Muscle of leg (tissue), 11 donors: ENCODE results near the gene SYT2. TPM values are rescaled to one million over a fixed set of nuclear protein-coding genes. Genes with fewer than 3 reads are reported as not detected.

Experiments
- DNase-seq: peaks from one replicate; pipeline ENCODE4 v3.0.0; 2013
- H3K27ac ChIP-seq: one replicate; pipeline ENCODE4 v1.5.1; 2013; ENCODE audit warnings: mild to moderate bottlenecking, low read length, control low read depth
- H3K27me3 ChIP-seq: one replicate; pipeline ENCODE4 v1.6.1; 2013; ENCODE audit warnings: low read length; ENCODE audit not compliant: control insufficient read depth, insufficient read depth
- H3K36me3 ChIP-seq: one replicate; pipeline ENCODE4 v1.6.1; 2013; ENCODE audit warnings: low read length; ENCODE audit not compliant: control insufficient read depth, insufficient read depth
- H3K4me1 ChIP-seq: one replicate; pipeline ENCODE4 v1.6.1; 2013; ENCODE audit warnings: low read length; ENCODE audit not compliant: control insufficient read depth, insufficient read depth
- H3K4me3 ChIP-seq: one replicate; pipeline ENCODE4 v1.5.1; 2013; ENCODE audit warnings: low read length, control low read depth
- H3K9me3 ChIP-seq: replicated peaks from 2 replicates; pipeline ENCODE4 v1.6.1; 2013; ENCODE audit warnings: low read depth, low read length; ENCODE audit not compliant: control insufficient read depth
- WGBS: methylation state at CpG from one replicate; pipeline ENCODE4 v1.1.5; 2013; ENCODE audit warnings: missing lambda C conversion rate; ENCODE audit not compliant: insufficient coverage; 5-methylcytosine and 5-hydroxymethylcytosine counted together
- polyA plus RNA-seq, 8 donors: library from polyadenylated mRNA; unstranded; fragments of 120-200 nt; gene quantifications; one replicate each; pipeline versions ENCODE4 v1.2.1 to v1.2.3, GENCODE V29; 2013; ENCODE audit warnings: inconsistent platforms in 1 of 8, low replicate concordance in 1 of 8; ENCODE audit not compliant: insufficient read length in 8 of 8, insufficient read depth in 1 of 8
- total RNA-seq: library from RNA; stranded (reverse); fragments of 120-200 nt; gene quantifications from one replicate; pipeline ENCODE4 v1.2.4, GENCODE V29; 2013

The SYT2 gene
- total and polyA plus RNA-seq, 9 donors: 0.04 to 0.63 (median 0.33) TPM

- H3K9me3 ChIP-seq: no peaks in the 10 kb centered on the region
- peaks cover 33% of the 10 kb centered on the region for H3K36me3 ChIP-seq
- no peak overlapping the region for H3K27ac ChIP-seq
- no peak overlapping the region for H3K4me3 ChIP-seq
- 80% methylated on average over 3 of the region's 3 CpGs for WGBS
- DNase-seq: no peak
- peaks cover 25% of the 10 kb centered on the region for H3K4me1 ChIP-seq
- peaks cover 2% of the 10 kb centered on the region for H3K27me3 ChIP-seq
Observed at GRCh38 chr1:202597090-202597761, 113.0 kb downstream of the SYT2 start.

GRCh38 chr1:202596638-202597037 lies 113.6 kb downstream of the SYT2 start:
- Histone ChIP-seq H3K36me3 (peaks cover 35% of the 10 kb centered on the region), H3K4me1 (peaks cover 30% of the 10 kb centered on the region), H3K4me3 (no peak overlapping the region), H3K27me3 (peaks cover 2% of the 10 kb centered on the region), H3K27ac (no peak overlapping the region), H3K9me3 (no peaks in the 10 kb centered on the region)
- no peak for DNase-seq
- WGBS: 100% methylated on average over 11 of the region's 13 CpGs

- Histone ChIP-seq H3K27me3 (peaks cover 2% of the 10 kb centered on the region), H3K27ac (peak overlapping the region; percentile 47), H3K4me1 (peaks cover 51% of the 10 kb centered on the region), H3K9me3 (no peaks in the 10 kb centered on the region), H3K36me3 (peaks cover 27% of the 10 kb centered on the region), H3K4me3 (no peak overlapping the region)
- WGBS: 65% methylated on average over 4 of the region's 4 CpGs
- DNase-seq: peak; percentile 34
Observed at GRCh38 chr1:202593845-202594244, 116.4 kb downstream of the SYT2 start.

GRCh38 chr1:202592146-202592545 lies 118.1 kb downstream of the SYT2 start:
- no peak for DNase-seq
- peaks cover 67% of the 10 kb centered on the region for H3K4me1 ChIP-seq
- H3K4me3 ChIP-seq: no peak overlapping the region
- 86% methylated on average over 4 of the region's 7 CpGs for WGBS
- peaks cover 27% of the 10 kb centered on the region for H3K36me3 ChIP-seq
- no peak overlapping the region for H3K27ac ChIP-seq
- peaks cover 2% of the 10 kb centered on the region for H3K27me3 ChIP-seq
- no peaks in the 10 kb centered on the region for H3K9me3 ChIP-seq

- Histone ChIP-seq H3K27me3 (peaks cover under 1% of the 10 kb centered on the region), H3K36me3 (peaks cover 22% of the 10 kb centered on the region), H3K9me3 (no peaks in the 10 kb centered on the region), H3K4me1 (peaks cover 73% of the 10 kb centered on the region), H3K4me3 (no peak overlapping the region), H3K27ac (no peak overlapping the region)
- DNase-seq: no peak
- WGBS: 100% methylated on average over 2 of the region's 7 CpGs
Observed at GRCh38 chr1:202591515-202591914, 118.7 kb downstream of the SYT2 start.

GRCh38 chr1:202590975-202591411 lies 119.3 kb downstream of the SYT2 start:
- H3K9me3 ChIP-seq: no peaks in the 10 kb centered on the region
- no peaks in the 10 kb centered on the region for H3K27me3 ChIP-seq
- 75% methylated on average over 2 of the region's 5 CpGs for WGBS
- H3K4me3 ChIP-seq: no peak overlapping the region
- H3K4me1 ChIP-seq: peaks cover 78% of the 10 kb centered on the region
- peak overlapping the region; percentile 3 for H3K27ac ChIP-seq
- H3K36me3 ChIP-seq: peaks cover 22% of the 10 kb centered on the region
- no peak for DNase-seq

GRCh38 chr1:202590126-202590525 lies 120.1 kb downstream of the SYT2 start:
- 92% methylated on average over 3 of the region's 4 CpGs for WGBS
- no peak overlapping the region for H3K4me3 ChIP-seq
- peak overlapping the region; percentile 92 for H3K27ac ChIP-seq
- H3K36me3 ChIP-seq: peaks cover 15% of the 10 kb centered on the region
- H3K4me1 ChIP-seq: peaks cover 81% of the 10 kb centered on the region
- no peaks in the 10 kb centered on the region for H3K9me3 ChIP-seq
- H3K27me3 ChIP-seq: no peaks in the 10 kb centered on the region
- no peak for DNase-seq

- Histone ChIP-seq H3K27ac (peak overlapping the region; percentile 92), H3K27me3 (no peaks in the 10 kb centered on the region), H3K4me3 (no peak overlapping the region), H3K4me1 (peaks cover 80% of the 10 kb centered on the region), H3K9me3 (no peaks in the 10 kb centered on the region), H3K36me3 (peaks cover 20% of the 10 kb centered on the region)
- WGBS: 12% methylated on average over 4 of the region's 8 CpGs
- DNase-seq: peak; percentile 99
Observed at GRCh38 chr1:202589190-202589930, 120.9 kb downstream of the SYT2 start.

- peak; percentile 42 for DNase-seq
- Histone ChIP-seq H3K4me3 (no peak overlapping the region), H3K9me3 (no peaks in the 10 kb centered on the region), H3K36me3 (peaks cover 17% of the 10 kb centered on the region), H3K27ac (peak overlapping the region; percentile 92), H3K27me3 (no peaks in the 10 kb centered on the region), H3K4me1 (peaks cover 74% of the 10 kb centered on the region)
- 87% methylated on average over 3 of the region's 4 CpGs for WGBS
Observed at GRCh38 chr1:202588503-202589189, 121.6 kb downstream of the SYT2 start.

- peaks cover 67% of the 10 kb centered on the region for H3K4me1 ChIP-seq
- H3K27me3 ChIP-seq: no peaks in the 10 kb centered on the region
- peak; percentile 82 for DNase-seq
- peak overlapping the region; percentile 92 for H3K27ac ChIP-seq
- H3K9me3 ChIP-seq: no peaks in the 10 kb centered on the region
- no peak overlapping the region for H3K4me3 ChIP-seq
- no CpG with 5 or more reads among the region's 1 CpG for WGBS
- peaks cover 17% of the 10 kb centered on the region for H3K36me3 ChIP-seq
Observed at GRCh38 chr1:202587859-202588485, 122.3 kb downstream of the SYT2 start.
